Ishikawa (cell line): ENCODE measurements around the gene CKB.

Source experiments
- CREB1 ChIP-seq: IDR thresholded peaks from 2 replicates; pipeline ENCODE4 v1.6.1; 2012; ENCODE audit warnings: low read depth
- EGR1 ChIP-seq: IDR thresholded peaks from 2 replicates; pipeline ENCODE4 v1.6.1; 2012
- EP300 ChIP-seq: IDR thresholded peaks from 2 replicates; pipeline ENCODE4 v1.6.1; 2012; ENCODE audit warnings: borderline replicate concordance
- TEAD4 ChIP-seq: IDR thresholded peaks from 2 replicates; pipeline ENCODE4 v1.6.1; 2012
- TF ChIP-seq, protein P1 (sequence below): IDR thresholded peaks from 2 replicates; pipeline ENCODE4 v1.6.1; 2012

DNA sequence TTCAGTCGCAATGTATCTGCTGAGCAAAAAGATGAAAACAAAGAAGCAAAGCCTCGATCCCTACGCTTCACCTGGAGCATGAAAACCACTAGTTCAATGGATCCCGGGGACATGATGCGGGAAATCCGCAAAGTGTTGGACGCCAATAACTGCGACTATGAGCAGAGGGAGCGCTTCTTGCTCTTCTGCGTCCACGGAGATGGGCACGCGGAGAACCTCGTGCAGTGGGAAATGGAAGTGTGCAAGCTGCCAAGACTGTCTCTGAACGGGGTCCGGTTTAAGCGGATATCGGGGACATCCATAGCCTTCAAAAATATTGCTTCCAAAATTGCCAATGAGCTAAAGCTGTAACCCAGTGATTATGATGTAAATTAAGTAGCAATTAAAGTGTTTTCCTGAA, 19.8 kb downstream of the CKB start:
- TF ChIP-seq EP300 (no peak), EGR1 (no peak), CREB1 (no peak), TEAD4 (no peak)
- TF ChIP-seq, protein P1, sequence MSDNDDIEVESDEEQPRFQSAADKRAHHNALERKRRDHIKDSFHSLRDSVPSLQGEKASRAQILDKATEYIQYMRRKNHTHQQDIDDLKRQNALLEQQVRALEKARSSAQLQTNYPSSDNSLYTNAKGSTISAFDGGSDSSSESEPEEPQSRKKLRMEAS, result no peak
